HS-27A (cell line): ENCODE data around the gene ESYT3.
"Not testable (repeated sequence)": the region's sequence is repeated elsewhere in the genome, so short reads cannot be mapped to it uniquely, and the experiment has no call there.

ENCODE experiments used
- DNase-seq: peaks from one replicate; pipeline ENCODE4 v3.0.0-alpha.2; 2012; ENCODE audit warnings: low read depth, missing footprints

The ESYT3 gene

DNA sequence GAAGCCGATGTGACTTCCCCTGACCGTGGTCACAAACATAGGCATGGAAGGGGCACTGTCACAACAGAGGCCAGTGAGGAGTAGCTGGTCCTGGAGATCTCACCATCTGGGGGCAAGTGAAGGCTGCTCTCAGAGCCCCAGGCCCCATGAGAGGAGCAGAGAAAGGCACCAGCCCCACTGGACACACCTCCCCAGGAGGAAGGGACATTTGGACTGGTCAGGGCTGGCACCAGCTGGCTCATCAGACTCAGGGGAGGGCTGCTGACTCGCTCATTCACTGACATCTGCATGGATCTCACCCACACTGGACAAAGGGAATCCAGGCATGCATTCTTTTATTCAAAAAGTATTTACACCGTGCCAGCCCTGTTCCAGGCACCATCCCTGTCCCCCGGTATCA, 26.8 kb downstream of the ESYT3 start:
- DNase-seq, result no peak

GRCh38 chr3:138461896-138462295, 27.5 kb downstream of the ESYT3 start:
- no peak for DNase-seq

DNA sequence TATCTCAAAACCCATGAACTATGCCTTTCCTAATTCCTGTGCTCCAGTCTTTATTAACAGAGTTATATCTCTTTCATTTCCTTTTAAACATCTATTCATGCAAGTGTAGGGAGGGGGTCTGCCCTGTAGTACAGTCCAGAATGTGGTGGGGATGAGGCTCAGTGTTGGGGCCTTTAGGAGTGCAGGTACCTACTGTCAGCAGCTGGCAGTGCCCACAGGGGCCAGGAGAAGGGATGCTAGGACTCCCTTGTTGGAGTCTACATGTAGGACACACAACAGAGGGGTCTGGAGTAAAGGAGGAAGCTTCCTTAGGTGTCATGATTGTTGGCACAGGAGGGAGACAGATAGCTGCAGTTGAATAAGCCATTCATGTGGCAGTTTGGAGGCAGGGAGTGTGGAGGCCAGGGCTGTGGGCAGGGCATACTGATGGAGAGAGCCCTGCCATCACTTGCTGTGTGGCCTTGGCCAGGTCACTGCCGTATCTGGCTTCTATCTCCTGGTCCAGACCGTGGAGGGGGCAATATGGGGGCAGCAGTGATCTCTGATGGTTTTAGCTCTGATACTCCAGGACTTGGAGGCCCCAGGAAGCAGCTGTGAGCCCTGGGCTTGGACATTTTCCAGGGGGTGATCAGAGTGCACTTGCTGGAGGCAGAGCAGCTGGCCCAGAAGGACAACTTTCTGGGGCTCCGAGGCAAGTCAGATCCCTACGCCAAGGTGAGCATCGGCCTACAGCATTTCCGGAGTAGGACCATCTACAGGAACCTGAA, 29.5 kb downstream of the ESYT3 start:
- DNase-seq, result no peak

DNA sequence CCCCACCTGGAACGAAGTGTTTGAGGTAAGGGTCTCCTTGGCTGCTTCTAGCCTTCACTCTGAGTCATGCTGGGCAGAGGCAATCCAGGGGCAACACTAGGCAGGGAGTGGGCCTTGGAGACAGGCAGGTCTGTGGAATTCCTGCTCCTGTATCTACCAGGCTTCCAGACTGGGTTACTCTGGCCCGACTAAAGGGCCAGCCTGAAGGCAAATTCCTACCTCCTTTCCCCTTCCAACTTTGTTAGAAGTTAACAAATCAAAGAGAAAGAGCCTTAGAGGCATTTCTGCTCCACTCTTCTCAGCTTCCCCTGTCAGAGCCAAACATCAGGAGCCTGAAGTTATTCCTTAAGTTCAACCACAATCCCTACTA, 30.1 kb downstream of the ESYT3 start:
- no peak for DNase-seq

DNA sequence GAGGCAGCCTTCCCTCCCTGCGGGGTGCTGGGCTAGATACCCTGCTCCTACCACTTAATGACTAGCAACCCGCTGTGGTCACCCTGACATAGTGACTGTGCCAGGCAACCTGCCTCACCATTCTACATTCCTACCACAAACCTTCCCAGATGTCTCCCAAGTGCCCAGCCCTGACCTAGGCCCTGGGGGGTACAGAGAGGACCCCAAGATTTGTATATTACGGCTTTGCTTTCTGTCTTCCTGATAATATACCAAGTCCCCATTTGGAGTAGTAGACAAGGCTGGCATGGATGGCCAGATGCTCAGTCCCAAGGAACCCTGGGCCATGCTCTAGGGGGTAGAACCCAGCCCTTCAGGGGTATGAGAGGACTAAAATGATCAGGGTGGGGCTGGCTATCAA, 31.0 kb downstream of the ESYT3 start:
- no peak for DNase-seq

DNA sequence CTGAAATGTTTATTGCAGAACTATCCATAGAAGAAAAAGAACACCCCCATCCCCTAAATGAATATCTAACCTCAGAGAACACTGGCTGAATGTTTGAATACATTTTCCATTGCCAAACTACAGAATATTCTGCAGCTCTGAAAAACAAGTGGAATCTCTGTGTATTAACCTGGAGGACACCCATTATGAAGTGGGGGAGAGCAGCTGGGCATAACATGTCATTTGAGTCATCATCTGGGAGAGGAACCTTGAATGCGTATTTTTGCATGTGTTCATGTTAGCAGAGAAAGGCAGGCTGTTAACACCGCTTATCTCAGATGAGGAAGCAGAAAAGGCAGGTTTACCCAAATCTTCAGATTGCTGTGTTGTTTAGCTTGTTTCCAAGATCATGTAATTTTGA, 31.5 kb downstream of the ESYT3 start:
- no peak for DNase-seq

- DNase-seq, result no peak
These were observed 33.5 kb downstream of the ESYT3 start for GRCh38 chr3:138467931-138468330.

- DNase-seq, result no peak
These were observed 34.0 kb downstream of the ESYT3 start for GRCh38 chr3:138468451-138468850.

- DNase-seq, result no peak
These were observed 34.5 kb downstream of the ESYT3 start for GRCh38 chr3:138468886-138469285.

- DNase-seq, result no peak
These were observed 35.5 kb downstream of the ESYT3 start for GRCh38 chr3:138469874-138470273.

DNA sequence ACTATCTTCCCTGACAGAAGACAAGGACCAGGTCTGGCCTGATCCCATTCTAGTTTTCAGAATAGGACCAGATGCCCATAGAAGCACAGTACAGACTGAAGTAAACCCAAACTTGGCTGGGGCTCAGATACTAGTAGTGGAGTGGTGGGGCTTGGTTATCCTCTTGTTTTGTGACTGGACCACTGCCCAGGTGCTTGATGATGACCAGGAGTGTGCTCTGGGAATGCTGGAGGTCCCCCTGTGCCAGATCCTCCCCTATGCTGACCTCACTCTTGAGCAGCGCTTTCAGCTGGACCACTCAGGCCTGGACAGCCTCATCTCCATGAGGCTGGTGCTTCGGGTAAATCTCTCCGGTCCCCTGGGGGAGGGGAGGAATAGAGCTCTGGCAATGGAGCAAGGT, 36.3 kb downstream of the ESYT3 start:
- DNase-seq, result no peak

GRCh38 chr3:138471481-138471880, 37.1 kb downstream of the ESYT3 start:
- no peak for DNase-seq

- DNase-seq, result no peak
These were observed 37.9 kb downstream of the ESYT3 start for GRCh38 chr3:138472141-138472825.

DNA sequence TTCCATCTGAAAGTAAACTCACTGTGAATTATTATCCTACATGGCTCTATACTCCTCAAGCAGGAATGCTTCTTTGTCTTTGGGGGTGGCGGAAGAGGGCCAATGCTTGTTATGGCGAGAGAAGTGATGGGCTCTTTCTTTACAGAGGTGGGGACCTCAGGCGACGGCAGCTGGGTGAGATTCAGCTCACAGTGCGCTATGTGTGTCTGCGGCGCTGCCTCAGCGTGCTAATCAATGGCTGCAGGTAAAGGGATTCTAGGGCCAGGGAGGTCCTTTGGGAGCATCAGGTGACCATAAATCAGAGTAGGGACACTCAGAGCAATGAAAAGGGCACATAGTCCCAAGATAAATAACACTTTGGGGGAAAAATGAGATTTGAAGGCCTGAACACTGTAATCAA, 39.0 kb downstream of the ESYT3 start:
- no peak for DNase-seq

DNA sequence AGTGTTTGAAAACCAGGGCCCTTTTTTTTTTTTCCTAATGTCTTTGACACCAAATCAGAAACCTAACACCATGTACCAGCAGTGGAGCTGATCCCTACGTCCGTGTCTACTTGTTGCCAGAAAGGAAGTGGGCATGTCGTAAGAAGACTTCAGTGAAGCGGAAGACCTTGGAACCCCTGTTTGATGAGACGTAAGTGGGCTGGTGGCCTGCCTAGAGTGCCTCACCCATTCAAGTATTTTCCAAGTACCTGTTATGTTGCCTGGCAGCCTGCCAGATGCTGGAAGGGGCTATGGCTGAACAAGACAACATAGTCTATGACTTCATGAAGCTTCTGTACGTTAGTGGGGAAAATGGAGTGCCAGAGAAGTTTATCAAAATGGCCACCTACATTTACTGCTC, 39.7 kb downstream of the ESYT3 start:
- DNase-seq, result no peak

GRCh38 chr3:138476526-138476925, 42.1 kb downstream of the ESYT3 start:
- no peak for DNase-seq

DNA sequence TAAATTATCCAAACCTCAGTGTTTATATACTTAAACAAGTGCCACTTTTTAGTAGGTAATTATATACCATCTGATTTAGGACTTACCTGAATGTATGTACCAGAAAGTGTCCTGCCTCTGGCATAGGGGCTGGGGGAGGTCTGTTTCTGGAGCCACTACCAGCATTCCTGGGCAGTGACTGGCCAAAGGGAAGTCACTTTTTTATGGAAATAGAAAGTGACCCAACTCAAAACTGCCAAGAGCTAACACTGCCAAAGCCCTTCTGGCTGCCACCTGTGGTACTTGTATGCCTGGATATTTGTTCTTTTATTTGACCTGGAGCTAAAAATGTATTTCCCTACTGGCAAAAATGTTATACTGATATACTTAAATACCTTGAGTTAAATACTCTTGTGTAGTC, 42.7 kb downstream of the ESYT3 start:
- no peak for DNase-seq

GRCh38 chr3:138477801-138478200, 43.4 kb downstream of the ESYT3 start:
- DNase-seq, result no peak

DNA sequence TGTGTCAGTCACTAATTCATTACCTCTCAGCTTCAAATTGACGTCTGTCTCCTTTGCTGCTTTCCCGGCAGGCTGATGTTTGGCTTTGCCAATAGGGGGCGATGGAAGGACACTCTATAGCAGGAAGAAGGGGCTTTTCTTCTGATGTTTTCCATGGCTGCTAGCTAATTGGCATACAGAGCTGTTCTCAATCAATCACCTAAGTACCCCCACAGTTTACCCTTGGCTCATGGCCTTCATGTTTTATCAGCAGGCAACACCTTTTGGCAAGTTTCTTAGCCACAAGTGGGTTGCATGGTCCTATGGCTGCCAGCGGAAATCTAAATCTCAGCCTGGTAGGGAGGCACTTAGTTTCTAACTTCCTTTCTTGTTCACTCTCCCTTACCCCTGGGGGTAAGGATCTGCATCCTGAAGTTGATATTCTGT, 45.0 kb downstream of the ESYT3 start:
- no peak for DNase-seq

GRCh38 chr3:138484672-138485071, 50.3 kb downstream of the ESYT3 start:
- not testable (repeated sequence) for DNase-seq

- not testable (repeated sequence) for DNase-seq
These were observed 52.2 kb downstream of the ESYT3 start for GRCh38 chr3:138486580-138486979.

DNA sequence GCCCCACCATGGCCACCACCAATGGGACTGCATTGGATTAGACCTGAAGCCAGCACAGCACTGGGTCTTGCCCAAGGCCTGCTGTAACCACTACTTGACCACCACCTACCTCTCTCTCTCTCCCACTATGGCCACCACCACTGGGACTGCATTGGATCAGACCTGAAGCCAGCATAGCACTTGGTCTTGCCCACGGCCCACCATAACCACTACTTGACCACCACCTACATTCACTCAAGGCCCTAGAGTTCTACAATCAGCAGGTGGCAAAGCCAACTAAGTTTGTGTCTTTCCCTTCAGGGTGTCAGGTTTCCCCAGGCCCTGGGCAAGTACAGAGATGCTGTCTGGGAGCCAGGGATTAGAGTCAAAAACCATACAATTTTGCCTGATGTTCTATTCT, 57.6 kb downstream of the ESYT3 start:
- no peak for DNase-seq

DNA sequence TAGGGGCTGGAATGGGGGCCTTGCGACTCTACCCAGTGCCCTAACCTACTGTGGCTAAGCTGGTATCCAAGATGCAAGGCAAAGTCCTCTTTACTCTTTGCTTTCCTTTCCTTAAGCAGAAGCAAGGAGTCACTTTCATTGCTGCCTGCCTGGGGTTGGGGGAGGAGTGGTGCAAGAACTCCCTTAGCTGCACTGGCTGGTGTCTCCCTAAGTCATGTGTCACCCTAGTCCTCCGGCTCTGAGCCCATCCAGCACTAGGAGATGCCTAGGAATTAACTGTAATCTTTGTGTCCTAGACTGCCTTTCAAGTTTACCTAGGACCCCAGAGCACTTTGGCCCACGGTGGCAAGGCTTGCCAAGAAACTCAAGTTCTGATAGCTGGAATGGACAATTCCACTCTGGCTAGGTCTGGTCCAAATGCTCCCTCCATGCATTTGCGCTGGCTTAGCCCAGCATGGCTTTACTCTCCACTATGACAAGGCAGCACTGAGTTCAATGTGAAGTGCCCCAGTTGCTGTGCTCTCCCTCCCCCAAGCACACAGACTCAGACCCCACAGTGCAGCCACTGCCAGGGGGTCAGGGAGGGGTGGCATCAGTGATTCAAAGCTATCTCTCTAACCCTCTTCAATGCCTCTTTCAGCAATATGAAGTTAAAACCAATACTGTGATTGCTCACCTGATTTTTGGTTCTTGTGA, 58.7 kb downstream of the ESYT3 start:
- no peak for DNase-seq
